D721Med (cell line): Measurements from ENCODE around the gene IMPA2.
"Not testable (repeated sequence)": the region's sequence is repeated elsewhere in the genome, so short reads cannot be mapped to it uniquely, and the experiment has no call there.

Experiments used
- DNase-seq: peaks from one replicate; pipeline ENCODE4 v3.0.0; 2011; ENCODE audit warnings: low spot score; ENCODE audit not compliant: insufficient read length
- FAIRE-seq: peaks from 2 replicates; lab custom pipeline; 2011; peaks lifted over from hg19 to GRCh38; lab: Jason Lieb, UNC
- TF ChIP-seq, protein P1 (sequence below): IDR thresholded peaks from 2 replicates; pipeline ENCODE4 v1.5.1; 2012; ENCODE audit warnings: mild to moderate bottlenecking, control low read depth; ENCODE audit not compliant: insufficient read depth; ENCODE audit errors: missing control alignments

The IMPA2 gene

DNA sequence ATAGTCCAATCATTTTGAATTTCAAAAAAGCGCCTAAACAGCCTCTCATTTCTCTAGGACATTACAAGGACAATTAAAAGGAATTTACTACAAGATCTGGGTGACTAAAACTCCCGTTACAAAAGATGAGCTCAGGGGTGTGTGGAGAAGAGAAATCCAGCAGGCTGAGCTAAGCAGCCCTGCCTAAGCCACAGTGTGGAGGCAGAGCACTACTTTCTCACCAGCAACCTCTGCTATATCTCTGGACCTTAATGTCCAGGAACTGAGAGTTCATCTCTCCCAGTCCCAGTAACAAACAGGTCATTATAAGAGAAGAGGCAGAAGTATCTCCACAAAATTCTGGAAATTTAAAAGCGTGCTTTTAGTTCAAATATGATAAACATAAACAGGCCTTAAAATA lies 93.4 kb downstream of the IMPA2 start:
- FAIRE-seq = no peak
- no peak for DNase-seq
- TF ChIP-seq, protein P1, sequence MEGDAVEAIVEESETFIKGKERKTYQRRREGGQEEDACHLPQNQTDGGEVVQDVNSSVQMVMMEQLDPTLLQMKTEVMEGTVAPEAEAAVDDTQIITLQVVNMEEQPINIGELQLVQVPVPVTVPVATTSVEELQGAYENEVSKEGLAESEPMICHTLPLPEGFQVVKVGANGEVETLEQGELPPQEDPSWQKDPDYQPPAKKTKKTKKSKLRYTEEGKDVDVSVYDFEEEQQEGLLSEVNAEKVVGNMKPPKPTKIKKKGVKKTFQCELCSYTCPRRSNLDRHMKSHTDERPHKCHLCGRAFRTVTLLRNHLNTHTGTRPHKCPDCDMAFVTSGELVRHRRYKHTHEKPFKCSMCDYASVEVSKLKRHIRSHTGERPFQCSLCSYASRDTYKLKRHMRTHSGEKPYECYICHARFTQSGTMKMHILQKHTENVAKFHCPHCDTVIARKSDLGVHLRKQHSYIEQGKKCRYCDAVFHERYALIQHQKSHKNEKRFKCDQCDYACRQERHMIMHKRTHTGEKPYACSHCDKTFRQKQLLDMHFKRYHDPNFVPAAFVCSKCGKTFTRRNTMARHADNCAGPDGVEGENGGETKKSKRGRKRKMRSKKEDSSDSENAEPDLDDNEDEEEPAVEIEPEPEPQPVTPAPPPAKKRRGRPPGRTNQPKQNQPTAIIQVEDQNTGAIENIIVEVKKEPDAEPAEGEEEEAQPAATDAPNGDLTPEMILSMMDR = no peak

DNA sequence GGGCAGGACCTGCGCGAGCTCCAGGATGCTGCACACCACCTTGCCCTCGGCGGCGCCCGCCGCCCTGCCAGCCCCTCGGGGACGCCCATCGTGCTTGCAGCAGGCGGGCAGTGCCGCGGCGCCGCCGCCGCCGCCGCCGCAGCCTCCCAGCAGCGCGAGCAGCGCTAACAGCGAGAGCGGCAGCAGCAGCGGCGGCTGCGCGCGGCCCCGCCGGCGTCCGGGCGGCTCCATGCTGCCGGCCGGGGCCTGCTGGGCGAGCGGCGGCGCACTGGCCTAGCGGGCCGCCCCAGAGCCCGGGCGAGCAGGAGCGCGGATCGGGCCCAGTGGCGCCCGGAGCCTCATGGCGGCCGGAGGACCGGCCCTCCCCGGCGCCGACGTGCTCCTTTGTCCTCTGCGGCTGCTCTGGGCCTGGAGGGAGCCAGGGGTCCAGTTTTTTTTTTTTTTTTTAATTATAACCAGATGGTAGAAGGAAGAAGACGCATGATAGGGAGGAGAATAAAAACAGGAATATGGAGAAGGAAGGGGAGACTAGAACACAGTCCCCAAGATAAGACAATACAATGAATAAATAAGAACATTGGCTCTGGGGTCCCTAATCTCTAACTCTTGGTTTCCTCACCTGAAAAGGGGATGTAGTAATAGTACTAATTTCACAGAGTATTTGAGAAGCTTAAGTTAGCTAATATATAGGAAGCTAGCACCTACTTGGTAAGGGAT lies 95.3 kb downstream of the IMPA2 start:
- TF ChIP-seq, protein P1 = no peak
- FAIRE-seq (no peak), DNase-seq (no peak)

DNA sequence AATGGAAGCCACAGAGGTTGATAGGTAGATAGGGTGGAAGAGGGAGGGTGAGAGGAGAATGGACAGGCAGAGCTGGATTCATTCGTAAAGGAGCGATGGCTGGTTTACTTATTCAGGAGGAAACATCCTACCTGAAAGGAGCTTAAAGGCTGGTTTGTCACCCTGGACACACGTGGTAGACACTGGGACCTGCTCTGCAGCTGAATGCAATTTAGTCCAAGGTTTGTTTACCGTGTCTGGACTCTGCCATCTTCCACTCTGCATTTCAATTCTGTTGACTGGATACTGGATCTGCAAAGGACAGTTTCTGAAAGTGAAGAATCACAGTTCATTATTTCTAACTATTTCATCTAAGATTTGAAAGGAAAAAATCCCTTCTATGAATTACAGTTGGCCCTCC lies 96.7 kb downstream of the IMPA2 start:
- not testable (repeated sequence) for FAIRE-seq

DNA sequence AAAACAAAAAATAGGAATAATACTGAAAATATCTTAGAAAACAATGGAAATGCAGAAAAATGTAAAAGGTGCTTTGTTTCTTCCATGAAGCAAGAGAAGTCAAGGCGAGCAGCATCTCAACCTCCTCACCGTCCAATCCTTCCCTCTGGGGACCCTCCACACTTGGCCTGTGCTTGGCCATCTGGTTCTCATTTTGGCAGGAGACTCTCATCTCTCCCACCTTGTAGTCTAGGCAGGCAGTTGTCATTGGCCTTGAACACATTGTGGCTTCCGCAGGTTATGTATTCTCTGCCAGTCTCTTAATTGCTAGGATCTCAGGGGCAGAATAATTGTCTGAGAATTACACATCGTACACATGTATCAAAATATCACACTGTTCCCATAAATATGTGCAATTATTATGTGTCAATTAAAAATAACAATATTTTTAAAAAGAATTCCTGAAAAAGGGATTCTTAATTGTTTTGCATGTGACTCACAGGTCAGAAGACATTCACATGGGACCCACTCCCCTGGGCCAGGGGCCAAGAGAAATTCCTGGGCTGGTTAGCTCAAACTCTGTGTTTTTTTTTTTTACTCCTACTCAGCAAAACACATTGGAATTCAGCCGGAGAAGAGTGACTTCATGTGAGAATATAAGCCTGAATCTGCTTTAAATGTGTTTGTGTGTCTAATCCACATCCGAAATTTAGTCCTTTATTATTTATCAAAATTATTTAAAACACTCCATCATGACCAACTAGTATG lies 98.4 kb downstream of the IMPA2 start:
- no peak for DNase-seq
- no peak for FAIRE-seq
- TF ChIP-seq, protein P1 = no peak

More for the DNA sequence above, 96.7 kb downstream of the IMPA2 start:
- DNase-seq = not testable (repeated sequence)
